HL-60/S4 treated with phorbol 12-myristate 13-acetate at 8.2 ng/mL for 4 days and 3 days (cell line): Measurements from ENCODE around the gene MYO16.

ENCODE experiments used
- in situ Hi-C: fragments of 300-500 bp; cut with MboI; formaldehyde crosslinking; loops from 2 replicates; pipeline ENCODE4 v1.15.0; 2022; ENCODE audit warnings: low sequenced_read_pairs

The MYO16 gene

DNA sequence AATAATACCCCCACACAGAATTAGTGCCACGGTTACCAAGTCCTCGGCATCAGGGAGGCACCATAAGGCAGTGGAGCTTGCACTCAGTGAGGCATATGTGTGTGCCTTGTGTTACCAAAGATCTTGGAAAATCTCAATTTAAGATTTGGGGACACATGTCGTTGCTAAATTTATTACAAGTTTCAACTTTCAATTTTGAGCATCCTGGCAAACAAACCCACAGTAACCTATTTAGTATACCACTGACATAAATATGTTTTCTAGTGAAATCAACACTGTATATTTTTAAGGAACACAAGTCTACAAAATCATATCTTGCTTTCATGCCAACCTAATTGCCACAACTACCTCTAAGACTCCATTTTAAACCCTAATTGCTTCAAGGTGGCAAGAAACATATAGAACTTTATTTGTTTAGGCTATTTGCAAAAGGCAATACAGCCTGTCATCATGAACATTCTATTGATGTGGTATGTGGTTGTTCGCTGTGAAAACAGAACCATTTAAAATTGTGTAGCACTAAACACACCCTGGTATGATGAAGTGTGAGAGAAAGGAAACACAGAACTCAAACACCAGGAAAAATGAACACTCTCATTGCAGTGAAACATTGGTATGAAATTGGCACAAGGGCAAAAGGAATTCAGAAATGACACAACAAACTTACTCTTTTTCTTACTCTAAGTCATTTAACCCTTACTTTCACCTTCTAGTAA is 625.9 kb downstream of the MYO16 start:
- in situ Hi-C loops, result no loop called here

GRCh38 chr13:109256866-109257760 is 627.7 kb downstream of the MYO16 start:
- in situ Hi-C loops, result no loop called here
